Transverse colon (tissue), 4 donors: ENCODE measurements around the gene KCNK7.

ENCODE experiments used
- POLR2A ChIP-seq: fragments of 450-650 bp; IDR thresholded peaks from one replicate; pipeline ENCODE4 v1.6.1; 2016; ENCODE audit warnings: antibody characterized with exemption, mild to moderate bottlenecking, moderate library complexity
- POLR2AphosphoS5 ChIP-seq, 3 donors: sonication (generic); formaldehyde crosslinking; IDR thresholded peaks; one replicate each; pipeline ENCODE4 v1.6.1; 2016; ENCODE audit warnings: antibody characterized with exemption in 3 of 3
- TF ChIP-seq, protein P1 (sequence below), 5 experiments: fragments of 200-600 bp in 3 of 5; fragments of 450-650 bp in 2 of 5; sonication (generic) in 3 of 5; IDR thresholded peaks; 1 replicate in 2 of 5; 2 replicates in 3 of 5; pipeline ENCODE4 v1.5.1; 2016 to 2017; ENCODE audit warnings: antibody characterized with exemption in 5 of 5, inconsistent platforms in 3 of 5, mild to moderate bottlenecking in 2 of 5, moderate library complexity in 1 of 5

DNA sequence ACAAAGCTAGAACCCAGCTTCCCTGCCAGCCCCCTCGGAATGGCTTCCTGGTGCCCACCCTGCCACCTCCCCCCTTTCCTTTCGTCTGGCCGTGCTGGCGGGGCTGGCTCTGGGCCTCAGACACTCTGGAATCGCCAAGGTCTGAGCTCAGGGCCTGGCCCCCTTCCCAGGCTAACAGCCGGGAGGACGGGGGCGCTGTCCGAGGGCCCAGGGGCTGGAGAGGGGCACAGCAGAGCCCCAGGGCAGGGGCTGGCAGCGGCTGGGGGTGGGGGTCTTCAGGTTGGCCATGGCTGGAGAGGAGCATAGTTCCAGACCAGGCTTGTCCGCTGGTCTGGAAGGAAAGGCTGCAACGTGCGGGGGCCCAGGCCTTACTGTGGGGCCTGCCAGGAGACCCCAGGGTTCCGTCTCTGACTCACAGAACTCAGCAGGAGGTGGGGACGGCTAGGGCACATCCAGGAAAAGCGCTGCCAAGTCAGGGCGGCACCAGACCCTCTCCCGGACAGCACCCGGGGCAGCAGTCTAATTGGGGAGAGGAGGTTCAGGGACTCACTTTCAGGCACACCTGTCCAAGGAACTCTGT lies 36.6 kb downstream of the KCNK7 start:
- TF ChIP-seq, protein P1, sequence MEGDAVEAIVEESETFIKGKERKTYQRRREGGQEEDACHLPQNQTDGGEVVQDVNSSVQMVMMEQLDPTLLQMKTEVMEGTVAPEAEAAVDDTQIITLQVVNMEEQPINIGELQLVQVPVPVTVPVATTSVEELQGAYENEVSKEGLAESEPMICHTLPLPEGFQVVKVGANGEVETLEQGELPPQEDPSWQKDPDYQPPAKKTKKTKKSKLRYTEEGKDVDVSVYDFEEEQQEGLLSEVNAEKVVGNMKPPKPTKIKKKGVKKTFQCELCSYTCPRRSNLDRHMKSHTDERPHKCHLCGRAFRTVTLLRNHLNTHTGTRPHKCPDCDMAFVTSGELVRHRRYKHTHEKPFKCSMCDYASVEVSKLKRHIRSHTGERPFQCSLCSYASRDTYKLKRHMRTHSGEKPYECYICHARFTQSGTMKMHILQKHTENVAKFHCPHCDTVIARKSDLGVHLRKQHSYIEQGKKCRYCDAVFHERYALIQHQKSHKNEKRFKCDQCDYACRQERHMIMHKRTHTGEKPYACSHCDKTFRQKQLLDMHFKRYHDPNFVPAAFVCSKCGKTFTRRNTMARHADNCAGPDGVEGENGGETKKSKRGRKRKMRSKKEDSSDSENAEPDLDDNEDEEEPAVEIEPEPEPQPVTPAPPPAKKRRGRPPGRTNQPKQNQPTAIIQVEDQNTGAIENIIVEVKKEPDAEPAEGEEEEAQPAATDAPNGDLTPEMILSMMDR (IDR thresholded peaks at IDR 0.05), result no peak
- TF ChIP-seq POLR2A (no peak), POLR2AphosphoS5 (IDR thresholded peaks at IDR 0.05) (peak in 1 of 3 donors; percentile 30)
